Measurements from ENCODE around the gene BRINP3.

GRCh38 chr1:190144650-190145049, 333.0 kb downstream of the BRINP3 start:
- TF ChIP-seq CTCF (IDR thresholded peaks at IDR 0.05; ENCODE audit: poor library complexity, severe bottlenecking) (no peak), POLR2AphosphoS5 (IDR thresholded peaks at IDR 0.05) (no peak), EP300 (conservative IDR thresholded peaks at IDR 0.05; ENCODE audit: poor library complexity, severe bottlenecking) (no peak), EZH2 (IDR thresholded peaks at IDR 0.05; ENCODE audit: borderline replicate concordance, insufficient read depth, low read length, poor library complexity, severe bottlenecking) (no peak), SMC3 (conservative IDR thresholded peaks at IDR 0.05; ENCODE audit: poor library complexity) (no peak), MXI1 (conservative IDR thresholded peaks at IDR 0.05; ENCODE audit: poor library complexity, severe bottlenecking) (no peak), RAD21 (conservative IDR thresholded peaks at IDR 0.05) (no peak), TAF1 (IDR thresholded peaks at IDR 0.05; ENCODE audit: low read depth) (no peak)
- TF ChIP-seq, protein P1, sequence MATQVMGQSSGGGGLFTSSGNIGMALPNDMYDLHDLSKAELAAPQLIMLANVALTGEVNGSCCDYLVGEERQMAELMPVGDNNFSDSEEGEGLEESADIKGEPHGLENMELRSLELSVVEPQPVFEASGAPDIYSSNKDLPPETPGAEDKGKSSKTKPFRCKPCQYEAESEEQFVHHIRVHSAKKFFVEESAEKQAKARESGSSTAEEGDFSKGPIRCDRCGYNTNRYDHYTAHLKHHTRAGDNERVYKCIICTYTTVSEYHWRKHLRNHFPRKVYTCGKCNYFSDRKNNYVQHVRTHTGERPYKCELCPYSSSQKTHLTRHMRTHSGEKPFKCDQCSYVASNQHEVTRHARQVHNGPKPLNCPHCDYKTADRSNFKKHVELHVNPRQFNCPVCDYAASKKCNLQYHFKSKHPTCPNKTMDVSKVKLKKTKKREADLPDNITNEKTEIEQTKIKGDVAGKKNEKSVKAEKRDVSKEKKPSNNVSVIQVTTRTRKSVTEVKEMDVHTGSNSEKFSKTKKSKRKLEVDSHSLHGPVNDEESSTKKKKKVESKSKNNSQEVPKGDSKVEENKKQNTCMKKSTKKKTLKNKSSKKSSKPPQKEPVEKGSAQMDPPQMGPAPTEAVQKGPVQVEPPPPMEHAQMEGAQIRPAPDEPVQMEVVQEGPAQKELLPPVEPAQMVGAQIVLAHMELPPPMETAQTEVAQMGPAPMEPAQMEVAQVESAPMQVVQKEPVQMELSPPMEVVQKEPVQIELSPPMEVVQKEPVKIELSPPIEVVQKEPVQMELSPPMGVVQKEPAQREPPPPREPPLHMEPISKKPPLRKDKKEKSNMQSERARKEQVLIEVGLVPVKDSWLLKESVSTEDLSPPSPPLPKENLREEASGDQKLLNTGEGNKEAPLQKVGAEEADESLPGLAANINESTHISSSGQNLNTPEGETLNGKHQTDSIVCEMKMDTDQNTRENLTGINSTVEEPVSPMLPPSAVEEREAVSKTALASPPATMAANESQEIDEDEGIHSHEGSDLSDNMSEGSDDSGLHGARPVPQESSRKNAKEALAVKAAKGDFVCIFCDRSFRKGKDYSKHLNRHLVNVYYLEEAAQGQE (IDR thresholded peaks at IDR 0.05; ENCODE audit: borderline replicate concordance), result no peak
